GM20000 (cell line): ENCODE data around the gene SLC16A10.

Source experiments
- DNase-seq: peaks from one replicate; pipeline ENCODE4 v3.0.0; 2012; ENCODE audit warnings: low spot score
- CTCF ChIP-seq: IDR thresholded peaks from 2 replicates; pipeline ENCODE4 v1.5.1; 2012; ENCODE audit warnings: mild to moderate bottlenecking, control low read depth; ENCODE audit errors: extremely low read depth, missing control alignments

SLC16A10 gene

GRCh38 chr6:111277819-111278218, 190.5 kb downstream of the SLC16A10 start:
- no peak for DNase-seq
- no peak for TF ChIP-seq CTCF

GRCh38 chr6:111278731-111279130, 191.4 kb downstream of the SLC16A10 start:
- TF ChIP-seq CTCF = no peak
- no peak for DNase-seq

- DNase-seq = no peak
- TF ChIP-seq CTCF = no peak
Measured at GRCh38 chr6:111280445-111280955, 193.2 kb downstream of the SLC16A10 start.
